Colonic mucosa (tissue), 4 donors: Measurements from ENCODE around the gene SLC9A9. TPM values are rescaled to one million over a fixed set of nuclear protein-coding genes. Genes with fewer than 3 reads are reported as not detected.

Source experiments
- DNase-seq: peaks from one replicate; pipeline ENCODE4 v3.0.0-alpha.2; 2020
- H3K27ac ChIP-seq: fragments of 200-600 bp; one replicate; pipeline ENCODE4 v1.8.0; 2021
- H3K27me3 ChIP-seq: fragments of 200-600 bp; one replicate; pipeline ENCODE4 v1.8.0; 2021
- H3K36me3 ChIP-seq: fragments of 200-600 bp; one replicate; pipeline ENCODE4 v1.8.0; 2021
- H3K4me1 ChIP-seq: fragments of 200-600 bp; one replicate; pipeline ENCODE4 v1.8.0; 2021; ENCODE audit warnings: mild to moderate bottlenecking
- H3K4me3 ChIP-seq: fragments of 200-600 bp; one replicate; pipeline ENCODE4 v1.8.0; 2021
- H3K9ac ChIP-seq, 2 donors: one replicate each; pipeline ENCODE4 v1.7.0; 2013; ENCODE audit warnings: control low read depth in 2 of 2, low read depth in 2 of 2, low read length in 2 of 2
- H3K9me3 ChIP-seq: fragments of 200-600 bp; one replicate; pipeline ENCODE4 v1.8.0; 2021
- intact Hi-C: fragments of 100-400 bp; cut with DNase I; formaldehyde crosslinking; loops from one replicate; pipeline ENCODE4 v1.14.1; 2022
- total RNA-seq, 2 donors: library from RNA; stranded (reverse); fragmentation: NEBNext Ultra II Directional in 1 of 2; extraction: Animal tissue kit (Norgen Biotek cat#: 25700) in 1 of 2; gene quantifications; one replicate each; pipeline ENCODE4 v1.2.1, GENCODE V29; 2021
- TF ChIP-seq, protein P1 (sequence below): fragments of 200-600 bp; IDR thresholded peaks from one replicate; pipeline ENCODE4 v1.8.0; 2022; ENCODE audit warnings: antibody characterized with exemption, mild to moderate bottlenecking
- donor health status: healthy.
- donor health status: DM: no; HTN: no; CAD: no.
- donor health status: DM: no; HTN: no; CAD: no.

The SLC9A9 gene
- total RNA-seq, 2 donors from 2014 or later, result 2.5 to 6.5 TPM

DNA sequence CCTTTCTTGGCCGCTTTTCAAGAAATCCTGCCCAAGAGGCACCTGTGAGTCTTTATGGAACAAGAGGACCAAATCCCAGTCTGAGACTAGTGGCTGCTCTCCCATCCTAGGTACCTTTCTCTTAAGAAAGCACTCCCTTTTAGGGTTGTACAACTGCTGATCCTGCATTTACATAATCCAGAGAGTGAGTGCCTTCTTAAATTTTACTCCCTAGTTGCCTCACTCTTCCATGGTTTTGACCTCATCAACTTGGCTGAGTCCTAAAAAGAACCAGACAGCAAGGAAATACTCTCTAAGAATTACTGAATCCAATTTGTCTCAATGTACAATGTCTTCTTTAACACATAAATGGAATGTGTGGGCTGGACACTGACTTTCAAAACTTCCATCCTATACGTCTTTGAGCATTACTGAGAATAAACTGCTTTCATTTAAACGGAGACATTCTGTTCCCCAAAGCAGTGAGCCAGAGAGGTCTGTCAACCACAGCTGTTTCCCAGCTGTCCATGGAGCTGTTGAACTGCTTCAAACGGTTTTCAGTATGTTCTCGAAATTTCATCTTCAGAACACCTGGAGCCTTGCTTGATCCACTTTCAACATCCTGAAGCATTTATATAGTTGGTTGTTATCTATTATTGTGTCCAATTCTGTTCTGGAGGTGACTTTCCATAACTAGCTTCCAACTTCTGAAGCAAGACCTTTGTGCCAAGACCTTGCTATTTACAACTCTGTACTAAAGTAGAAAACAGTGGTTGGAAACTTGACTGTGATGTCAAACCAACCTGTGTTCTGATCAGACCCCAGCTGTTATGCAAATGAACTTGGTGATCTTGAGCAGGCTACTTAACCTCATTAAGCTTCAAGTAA, 179.1 kb downstream of the SLC9A9 start:
- Histone ChIP-seq H3K4me3 (no peak overlapping the region), H3K9me3 (no peaks in the 10 kb centered on the region), H3K27ac (no peak overlapping the region), H3K9ac (no peak overlapping the region), H3K27me3 (no peaks in the 10 kb centered on the region), H3K36me3 (no peaks in the 10 kb centered on the region), H3K4me1 (no peaks in the 10 kb centered on the region)
- TF ChIP-seq, protein P1, sequence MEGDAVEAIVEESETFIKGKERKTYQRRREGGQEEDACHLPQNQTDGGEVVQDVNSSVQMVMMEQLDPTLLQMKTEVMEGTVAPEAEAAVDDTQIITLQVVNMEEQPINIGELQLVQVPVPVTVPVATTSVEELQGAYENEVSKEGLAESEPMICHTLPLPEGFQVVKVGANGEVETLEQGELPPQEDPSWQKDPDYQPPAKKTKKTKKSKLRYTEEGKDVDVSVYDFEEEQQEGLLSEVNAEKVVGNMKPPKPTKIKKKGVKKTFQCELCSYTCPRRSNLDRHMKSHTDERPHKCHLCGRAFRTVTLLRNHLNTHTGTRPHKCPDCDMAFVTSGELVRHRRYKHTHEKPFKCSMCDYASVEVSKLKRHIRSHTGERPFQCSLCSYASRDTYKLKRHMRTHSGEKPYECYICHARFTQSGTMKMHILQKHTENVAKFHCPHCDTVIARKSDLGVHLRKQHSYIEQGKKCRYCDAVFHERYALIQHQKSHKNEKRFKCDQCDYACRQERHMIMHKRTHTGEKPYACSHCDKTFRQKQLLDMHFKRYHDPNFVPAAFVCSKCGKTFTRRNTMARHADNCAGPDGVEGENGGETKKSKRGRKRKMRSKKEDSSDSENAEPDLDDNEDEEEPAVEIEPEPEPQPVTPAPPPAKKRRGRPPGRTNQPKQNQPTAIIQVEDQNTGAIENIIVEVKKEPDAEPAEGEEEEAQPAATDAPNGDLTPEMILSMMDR, result no peak
- intact Hi-C loops, result no loop called here
- no peak for DNase-seq

DNA sequence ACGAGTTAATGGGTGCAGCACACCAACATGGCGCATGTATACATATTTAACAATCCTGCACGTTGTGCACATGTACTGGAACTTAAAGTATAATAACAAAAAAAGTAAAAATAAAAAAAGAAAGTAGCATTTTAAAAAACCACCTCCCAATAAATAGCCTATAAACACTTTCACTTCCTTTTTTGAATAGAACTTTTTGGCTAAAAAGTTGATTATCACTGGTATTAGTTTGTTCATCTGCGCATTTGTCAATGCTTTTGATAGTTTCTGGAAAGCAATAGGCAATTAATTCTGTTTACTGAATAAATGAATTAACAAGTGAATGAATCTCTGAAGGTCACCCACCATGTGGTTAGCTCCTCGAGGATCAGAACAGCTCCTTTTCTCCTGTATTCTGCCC, 179.9 kb downstream of the SLC9A9 start:
- intact Hi-C loops, result no loop called here
- H3K27ac ChIP-seq, result no peak overlapping the region
- TF ChIP-seq, protein P1, result no peak

DNA sequence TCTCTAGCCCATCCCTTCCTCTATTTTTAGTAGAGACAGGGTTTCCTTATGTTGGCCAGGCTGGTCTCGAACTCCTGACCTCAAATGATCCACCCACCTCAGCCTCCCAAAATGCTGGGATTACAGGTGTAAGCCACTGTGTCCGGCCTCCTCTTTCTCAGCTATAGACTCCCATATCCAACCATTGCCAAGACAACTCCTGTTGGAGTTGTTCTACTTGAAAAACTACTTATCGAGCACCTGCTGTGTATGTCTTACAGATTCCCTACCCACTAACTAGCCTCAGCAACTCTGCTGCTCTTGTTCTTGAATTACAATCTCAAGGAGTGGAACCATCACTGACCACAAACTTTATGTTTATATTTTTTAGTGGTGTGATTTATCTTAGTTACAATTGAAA, 186.6 kb downstream of the SLC9A9 start:
- H3K9me3 ChIP-seq, result no peaks in the 10 kb centered on the region
- DNase-seq, result no peak
- no peaks in the 10 kb centered on the region for H3K4me1 ChIP-seq
- no peak overlapping the region for H3K9ac ChIP-seq
- intact Hi-C loops, result no loop called here
- H3K27ac ChIP-seq, result no peak overlapping the region
- no peak overlapping the region for H3K4me3 ChIP-seq
- no peaks in the 10 kb centered on the region for H3K27me3 ChIP-seq
- TF ChIP-seq, protein P1, result no peak
- H3K36me3 ChIP-seq, result no peaks in the 10 kb centered on the region

More for the DNA sequence above, 179.9 kb downstream of the SLC9A9 start:
- H3K36me3 ChIP-seq, result no peaks in the 10 kb centered on the region
- H3K4me1 ChIP-seq, result no peaks in the 10 kb centered on the region
- H3K9me3 ChIP-seq, result no peaks in the 10 kb centered on the region
- no peak overlapping the region for H3K4me3 ChIP-seq
- H3K9ac ChIP-seq, result no peak overlapping the region
- no peak for DNase-seq
- H3K27me3 ChIP-seq, result no peaks in the 10 kb centered on the region

DNA sequence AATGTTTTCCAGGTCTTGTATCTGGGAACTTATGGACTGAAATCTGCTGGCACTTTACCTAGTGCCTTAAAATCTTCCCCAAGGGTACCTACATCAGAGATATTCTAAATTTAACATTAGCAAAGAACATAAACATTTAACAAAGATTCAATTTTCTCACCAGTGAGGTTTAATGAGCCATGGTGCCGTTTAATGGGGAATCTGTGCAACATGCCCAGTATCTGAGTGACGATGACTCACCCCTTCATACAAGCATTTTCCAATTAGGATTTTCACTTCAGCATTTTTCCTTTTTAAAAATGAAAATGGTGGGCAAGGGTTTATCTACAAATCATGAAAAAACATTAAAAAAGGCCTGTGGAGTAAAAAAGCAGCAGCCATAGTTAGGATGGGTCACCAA, 189.4 kb downstream of the SLC9A9 start:
- no peaks in the 10 kb centered on the region for H3K9me3 ChIP-seq
- no peaks in the 10 kb centered on the region for H3K36me3 ChIP-seq
- no peaks in the 10 kb centered on the region for H3K4me1 ChIP-seq
- no peak overlapping the region for H3K9ac ChIP-seq
- DNase-seq, result no peak
- H3K4me3 ChIP-seq, result no peak overlapping the region
- H3K27me3 ChIP-seq, result no peaks in the 10 kb centered on the region
- intact Hi-C loops, result no loop called here
- no peak overlapping the region for H3K27ac ChIP-seq
- TF ChIP-seq, protein P1, result no peak

DNA sequence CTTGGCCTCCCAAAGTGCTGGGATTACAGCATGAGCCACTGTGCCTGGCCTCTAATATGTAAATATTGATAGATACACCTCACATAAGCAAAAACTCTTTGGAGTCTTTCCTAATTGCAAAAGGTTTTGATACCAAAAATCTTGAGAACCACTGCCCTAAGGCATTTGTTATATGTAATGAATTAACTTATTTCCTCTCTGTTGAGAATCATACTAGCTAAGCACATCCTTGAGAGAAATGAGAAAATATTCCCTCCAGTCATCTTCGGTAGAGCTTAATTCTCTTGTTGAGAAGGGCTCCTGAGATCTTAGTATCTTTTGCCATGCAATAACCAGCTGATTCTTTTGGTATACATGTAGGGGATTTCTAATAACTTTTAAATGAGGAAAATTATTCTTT, 190.2 kb downstream of the SLC9A9 start:
- DNase-seq, result no peak
- Histone ChIP-seq H3K4me1 (no peaks in the 10 kb centered on the region), H3K9me3 (no peaks in the 10 kb centered on the region), H3K4me3 (no peak overlapping the region), H3K27me3 (no peaks in the 10 kb centered on the region), H3K27ac (no peak overlapping the region), H3K9ac (no peak overlapping the region), H3K36me3 (no peaks in the 10 kb centered on the region)
- TF ChIP-seq, protein P1, result no peak
- intact Hi-C loops, result no loop called here
